ENCODE results near the gene ZFYVE9.

The ZFYVE9 gene

GRCh38 chr1:52153010-52153409 lies 11.1 kb downstream of the ZFYVE9 start:
- TF ChIP-seq, protein P1, sequence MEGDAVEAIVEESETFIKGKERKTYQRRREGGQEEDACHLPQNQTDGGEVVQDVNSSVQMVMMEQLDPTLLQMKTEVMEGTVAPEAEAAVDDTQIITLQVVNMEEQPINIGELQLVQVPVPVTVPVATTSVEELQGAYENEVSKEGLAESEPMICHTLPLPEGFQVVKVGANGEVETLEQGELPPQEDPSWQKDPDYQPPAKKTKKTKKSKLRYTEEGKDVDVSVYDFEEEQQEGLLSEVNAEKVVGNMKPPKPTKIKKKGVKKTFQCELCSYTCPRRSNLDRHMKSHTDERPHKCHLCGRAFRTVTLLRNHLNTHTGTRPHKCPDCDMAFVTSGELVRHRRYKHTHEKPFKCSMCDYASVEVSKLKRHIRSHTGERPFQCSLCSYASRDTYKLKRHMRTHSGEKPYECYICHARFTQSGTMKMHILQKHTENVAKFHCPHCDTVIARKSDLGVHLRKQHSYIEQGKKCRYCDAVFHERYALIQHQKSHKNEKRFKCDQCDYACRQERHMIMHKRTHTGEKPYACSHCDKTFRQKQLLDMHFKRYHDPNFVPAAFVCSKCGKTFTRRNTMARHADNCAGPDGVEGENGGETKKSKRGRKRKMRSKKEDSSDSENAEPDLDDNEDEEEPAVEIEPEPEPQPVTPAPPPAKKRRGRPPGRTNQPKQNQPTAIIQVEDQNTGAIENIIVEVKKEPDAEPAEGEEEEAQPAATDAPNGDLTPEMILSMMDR (conservative IDR thresholded peaks at IDR 0.05; ENCODE audit: low read length) = no peak
- TF ChIP-seq EZH2phosphoT487 (IDR thresholded peaks at IDR 0.05; ENCODE audit: borderline replicate concordance) = no peak
- Histone ChIP-seq H3F3A (ENCODE audit: low read depth) (no peaks in the 10 kb centered on the region), H3K36me3 (ENCODE audit: insufficient read depth, low read length) (no peaks in the 10 kb centered on the region), H4K20me1 (ENCODE audit: insufficient read depth, low read length, poor library complexity, severe bottlenecking) (no peaks in the 10 kb centered on the region), H3K4me1 (ENCODE audit: insufficient read depth, low read length, poor library complexity, severe bottlenecking) (no peaks in the 10 kb centered on the region), H3K4me2 (ENCODE audit: low read depth, low read length, poor library complexity, severe bottlenecking) (no peak overlapping the region), H3K79me2 (ENCODE audit: insufficient read depth, low read length) (no peaks in the 10 kb centered on the region; the same call in 1 of the 2 replicates), H3K9me2 (replicated peaks; ENCODE audit: low read depth, low read length) (no peaks in the 10 kb centered on the region), H3K9me3 (ENCODE audit: insufficient read depth, low read depth, low read length) (0 out of 2 replicates have a peak, but pooled peaks cover 5% of the 10 kb centered on the region), H2AFZ (ENCODE audit: low read length) (no peak overlapping the region), H3K27me3 (ENCODE audit: insufficient read depth, low read length, poor library complexity, severe bottlenecking) (no peaks in the 10 kb centered on the region), H3K9ac (ENCODE audit: low read depth, low read length, poor library complexity, severe bottlenecking) (no peak overlapping the region), H3K4me3 (ENCODE audit: low read length, poor library complexity, severe bottlenecking) (no peak overlapping the region)

DNA sequence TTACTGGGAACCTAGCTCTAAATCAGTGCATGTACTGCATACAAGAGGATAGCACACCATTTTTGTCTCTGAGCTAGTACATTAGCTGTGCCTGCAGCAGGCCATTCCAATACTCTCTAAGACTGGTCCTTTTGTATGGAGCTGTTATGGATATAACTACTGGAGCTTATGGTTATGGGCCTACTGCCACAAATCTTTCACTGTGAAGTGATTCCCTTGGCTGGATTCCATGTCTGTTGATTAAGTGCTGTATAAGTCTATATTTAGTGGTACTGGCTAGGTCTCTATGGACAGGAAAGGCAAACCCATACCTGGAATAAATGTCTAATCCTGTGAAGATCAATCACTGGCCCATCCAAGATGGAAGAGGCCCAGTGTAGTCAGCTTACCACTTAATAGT lies 12.0 kb downstream of the ZFYVE9 start:
- Histone ChIP-seq H3K9ac (ENCODE audit: low read depth, low read length, poor library complexity, severe bottlenecking) (no peak overlapping the region), H4K20me1 (ENCODE audit: insufficient read depth, low read length, poor library complexity, severe bottlenecking) (no peaks in the 10 kb centered on the region), H3K9me3 (ENCODE audit: insufficient read depth, low read depth, low read length) (0 out of 2 replicates have a peak, but pooled peaks cover 6% of the 10 kb centered on the region), H3K27me3 (ENCODE audit: insufficient read depth, low read length, poor library complexity, severe bottlenecking) (no peaks in the 10 kb centered on the region), H3K9me2 (replicated peaks; ENCODE audit: low read depth, low read length) (no peaks in the 10 kb centered on the region), H2AFZ (ENCODE audit: low read length) (no peak overlapping the region), H3K4me1 (ENCODE audit: insufficient read depth, low read length, poor library complexity, severe bottlenecking) (no peaks in the 10 kb centered on the region), H3K79me2 (ENCODE audit: insufficient read depth, low read length) (no peaks in the 10 kb centered on the region; the same call in 1 of the 2 replicates), H3K36me3 (ENCODE audit: insufficient read depth, low read length) (no peaks in the 10 kb centered on the region), H3K4me2 (ENCODE audit: low read depth, low read length, poor library complexity, severe bottlenecking) (no peak overlapping the region), H3F3A (ENCODE audit: low read depth) (no peaks in the 10 kb centered on the region), H3K4me3 (ENCODE audit: low read length, poor library complexity, severe bottlenecking) (no peak overlapping the region)
- TF ChIP-seq EZH2phosphoT487 (IDR thresholded peaks at IDR 0.05; ENCODE audit: borderline replicate concordance) = no peak
- TF ChIP-seq, protein P1 (conservative IDR thresholded peaks at IDR 0.05; ENCODE audit: low read length) = no peak

GRCh38 chr1:52156460-52156859 lies 14.6 kb downstream of the ZFYVE9 start:
- no peak overlapping the region for H2AFZ ChIP-seq (ENCODE audit: low read length)
- TF ChIP-seq, protein P1 (conservative IDR thresholded peaks at IDR 0.05; ENCODE audit: low read length) = no peak
- no peak for TF ChIP-seq EZH2phosphoT487 (IDR thresholded peaks at IDR 0.05; ENCODE audit: borderline replicate concordance)
- H3K4me1 ChIP-seq (ENCODE audit: insufficient read depth, low read length, poor library complexity, severe bottlenecking) = no peaks in the 10 kb centered on the region
- no peak overlapping the region for H3K4me3 ChIP-seq (ENCODE audit: low read length, poor library complexity, severe bottlenecking)
- no peak overlapping the region for H3K9ac ChIP-seq (ENCODE audit: low read depth, low read length, poor library complexity, severe bottlenecking)
- 0 out of 2 replicates have a peak, but pooled peaks cover 6% of the 10 kb centered on the region for H3K9me3 ChIP-seq (ENCODE audit: insufficient read depth, low read depth, low read length)
- H3K4me2 ChIP-seq (ENCODE audit: low read depth, low read length, poor library complexity, severe bottlenecking) = no peak overlapping the region
- no peaks in the 10 kb centered on the region for H3K27me3 ChIP-seq (ENCODE audit: insufficient read depth, low read length, poor library complexity, severe bottlenecking)
- no peaks in the 10 kb centered on the region; the same call in 1 of the 2 replicates for H3K79me2 ChIP-seq (ENCODE audit: insufficient read depth, low read length)
- H4K20me1 ChIP-seq (ENCODE audit: insufficient read depth, low read length, poor library complexity, severe bottlenecking) = no peaks in the 10 kb centered on the region
- H3K9me2 ChIP-seq (replicated peaks; ENCODE audit: low read depth, low read length) = no peaks in the 10 kb centered on the region
- H3F3A ChIP-seq (ENCODE audit: low read depth) = no peaks in the 10 kb centered on the region
- H3K36me3 ChIP-seq (ENCODE audit: insufficient read depth, low read length) = no peaks in the 10 kb centered on the region

Measured in Loucy (cell line).